ENCODE measurements around the gene CC2D1A.

DNA sequence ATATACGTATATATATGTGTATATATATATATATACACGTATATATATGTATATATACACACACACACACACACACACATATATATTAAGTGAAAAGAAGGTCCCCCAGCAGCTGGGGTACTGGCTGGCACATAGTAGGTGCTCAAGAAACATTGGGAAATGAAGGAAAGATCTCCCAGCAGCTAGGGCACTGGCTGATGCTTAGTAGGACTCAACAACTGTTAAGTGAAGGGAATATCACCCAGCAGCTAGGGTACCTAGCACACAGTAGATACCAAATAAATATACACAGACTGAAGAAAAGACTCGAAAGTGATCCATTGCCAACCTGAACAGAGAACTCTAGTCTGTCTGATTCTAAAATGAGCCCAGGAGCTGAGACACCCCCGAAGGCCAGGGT lies 20.0 kb downstream of the CC2D1A start:
- no peak for TF ChIP-seq POLR2A (IDR thresholded peaks at IDR 0.05)
- no peak for TF ChIP-seq CTCF (IDR thresholded peaks at IDR 0.05)
- TF ChIP-seq POLR2AphosphoS5 (IDR thresholded peaks at IDR 0.05) = no peak

All from prostate gland (tissue), 2 donors.